ENCODE results near the gene SLC6A1. TPM values are rescaled to one million over a fixed set of nuclear protein-coding genes. Genes with fewer than 3 reads are reported as not detected.

Gene SLC6A1
- total and polyA plus RNA-seq, 3 donors from 2014 or later: 13.9 to 14.7 (median 14.4) TPM

DNA sequence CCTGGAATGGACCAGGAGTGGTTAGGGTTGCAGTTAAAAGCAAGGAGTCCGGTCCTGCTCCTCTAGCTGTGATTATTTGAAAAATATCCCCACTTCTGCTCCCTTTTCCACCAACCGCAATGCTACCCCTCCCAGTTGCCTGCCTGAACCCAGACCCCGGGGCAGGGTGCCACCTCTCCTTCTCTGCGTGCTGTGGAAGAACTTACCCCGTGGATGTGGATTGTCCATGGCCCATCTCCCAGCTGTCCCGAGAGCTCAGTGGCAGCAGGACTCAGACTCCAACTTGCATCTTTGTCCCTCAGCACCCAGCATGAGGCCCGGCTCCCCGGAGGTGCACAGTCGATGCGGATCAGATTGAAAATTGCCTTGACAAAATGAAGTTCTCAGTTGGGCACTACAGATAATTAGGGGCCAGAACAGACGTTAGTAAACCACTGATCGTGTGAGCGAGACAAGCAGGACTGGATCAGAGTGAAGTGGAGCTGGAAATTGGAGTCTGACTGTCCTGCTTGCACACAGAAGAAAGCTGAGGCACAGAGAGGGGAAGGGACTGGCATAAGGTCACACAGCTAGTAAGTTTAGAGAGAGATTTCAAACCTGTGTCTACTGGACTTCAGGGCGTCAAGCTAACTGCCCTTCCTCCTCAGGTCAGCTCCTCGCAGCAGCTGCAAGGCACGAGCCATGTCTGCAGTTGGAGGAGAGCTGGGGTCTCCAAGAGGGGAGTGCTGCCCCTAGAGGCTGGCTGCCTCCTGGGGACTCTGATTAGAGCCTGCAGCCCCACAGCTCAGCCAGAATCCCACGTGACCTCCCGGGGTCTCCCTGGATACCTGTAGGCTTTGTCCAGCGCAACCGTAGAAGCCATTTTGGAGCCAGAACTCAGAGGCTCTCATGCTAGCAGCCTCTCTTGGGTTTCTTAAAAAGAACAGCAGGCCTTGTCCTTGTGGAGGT, 14.7 kb downstream of the SLC6A1 start:
- intact Hi-C loops (cut with DNase I; ENCODE audit: low total_unique reads): no loop called here
- Histone ChIP-seq H3K9me3 (no peaks in the 10 kb centered on the region), H3K27ac (no peak overlapping the region), H3K4me1 (no peaks in the 10 kb centered on the region), H3K36me3 (ENCODE audit: low read depth, missing control alignments) (no peaks in the 10 kb centered on the region), H3K27me3 (no peaks in the 10 kb centered on the region), H3K4me3 (no peak overlapping the region)
- TF ChIP-seq POLR2A (IDR thresholded peaks at IDR 0.05) (no peak), CTCF (IDR thresholded peaks at IDR 0.05) (no peak)
- WGBS, 2 donors: 81 to 85% methylated on average over 16 to 20 of the region's 20 CpGs
- no peak for DNase-seq

GRCh38 chr3:11009898-11010297, 17.4 kb downstream of the SLC6A1 start:
- intact Hi-C loops (cut with DNase I; ENCODE audit: low total_unique reads): no loop called here
- DNase-seq: no peak
- TF ChIP-seq POLR2A (IDR thresholded peaks at IDR 0.05): no peak
- TF ChIP-seq CTCF (IDR thresholded peaks at IDR 0.05): no peak
- H3K36me3 ChIP-seq (ENCODE audit: low read depth, missing control alignments): no peaks in the 10 kb centered on the region
- H3K27ac ChIP-seq: no peak overlapping the region
- no peak overlapping the region for H3K4me3 ChIP-seq
- no peaks in the 10 kb centered on the region for H3K4me1 ChIP-seq
- no peaks in the 10 kb centered on the region for H3K9me3 ChIP-seq
- WGBS, 2 donors: 86 to 93% methylated on average over 4 of the region's 4 CpGs
- H3K27me3 ChIP-seq: no peaks in the 10 kb centered on the region

DNA sequence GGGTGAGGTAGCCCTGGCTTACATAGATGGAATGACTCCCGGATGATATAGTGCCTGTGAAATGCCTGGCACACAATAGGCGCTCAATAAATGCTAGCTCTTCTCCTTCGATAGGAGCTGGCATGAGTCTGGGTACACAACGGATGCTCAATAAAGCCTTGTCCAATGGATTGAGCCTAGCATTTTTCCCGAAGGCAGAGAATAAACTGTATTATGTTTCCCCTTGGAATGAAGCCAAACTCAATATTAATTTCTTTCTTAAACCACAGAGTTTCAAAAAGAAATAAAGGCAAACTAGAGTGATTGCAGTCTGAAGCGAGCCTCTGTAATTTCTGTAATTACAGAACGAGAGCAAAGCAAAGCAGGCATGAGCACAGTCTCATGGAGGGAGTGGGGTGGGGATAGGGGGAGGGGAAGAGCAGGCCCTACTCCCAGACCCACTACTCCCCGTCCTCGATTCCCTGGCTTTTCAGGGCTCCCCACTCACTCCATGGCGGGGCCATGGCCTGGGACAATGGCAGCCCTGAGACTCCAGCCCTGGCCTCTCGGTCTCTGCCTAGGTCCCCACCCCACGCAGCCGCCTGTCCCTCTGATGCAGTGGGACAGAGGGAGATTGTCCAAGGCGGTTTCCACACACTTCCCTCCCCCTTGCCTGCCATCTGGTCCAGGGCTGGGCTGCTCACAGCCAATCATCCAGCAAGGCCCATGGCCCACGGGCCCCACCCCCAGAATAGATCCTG, 18.0 kb downstream of the SLC6A1 start:
- TF ChIP-seq CTCF (IDR thresholded peaks at IDR 0.05) (no peak), POLR2A (IDR thresholded peaks at IDR 0.05) (no peak)
- Histone ChIP-seq H3K27ac (no peak overlapping the region), H3K36me3 (ENCODE audit: low read depth, missing control alignments) (no peaks in the 10 kb centered on the region), H3K27me3 (no peaks in the 10 kb centered on the region), H3K4me3 (no peak overlapping the region), H3K9me3 (no peaks in the 10 kb centered on the region), H3K4me1 (no peaks in the 10 kb centered on the region)
- intact Hi-C loops (cut with DNase I; ENCODE audit: low total_unique reads): no loop called here
- 83 to 87% methylated on average over 14 to 15 of the region's 15 CpGs for WGBS, 2 donors
- DNase-seq: no peak

DNA sequence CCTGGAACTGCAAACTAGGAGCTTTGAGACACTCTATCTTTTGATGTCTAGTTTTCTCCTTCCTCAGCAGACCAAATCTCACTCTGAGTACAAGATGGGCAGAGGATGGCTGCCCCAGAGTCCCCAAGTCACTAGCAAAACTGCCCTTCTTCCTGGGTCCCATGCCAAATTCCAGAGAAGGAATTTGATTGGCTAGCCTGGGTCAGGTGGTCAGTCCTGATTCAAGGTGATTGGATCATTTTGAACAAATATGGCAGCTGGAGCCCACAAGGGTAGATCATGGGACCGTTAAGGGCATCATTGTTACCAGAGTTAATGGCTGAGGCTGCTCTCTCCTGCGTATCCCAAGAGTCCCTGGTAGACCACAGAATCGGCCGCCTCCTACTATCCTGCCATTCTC, 21.7 kb downstream of the SLC6A1 start:
- TF ChIP-seq POLR2A (IDR thresholded peaks at IDR 0.05) (no peak), CTCF (IDR thresholded peaks at IDR 0.05) (no peak)
- no peak overlapping the region for H3K27ac ChIP-seq
- no peaks in the 10 kb centered on the region for H3K9me3 ChIP-seq
- 57 to 64% methylated on average over 3 to 4 of the region's 4 CpGs for WGBS, 2 donors
- H3K4me3 ChIP-seq: peak overlapping the region in 1 of 2 donors; percentile 17
- no peaks in the 10 kb centered on the region for H3K36me3 ChIP-seq (ENCODE audit: low read depth, missing control alignments)
- DNase-seq: peak; percentile 32
- no peaks in the 10 kb centered on the region for H3K4me1 ChIP-seq
- intact Hi-C loops (cut with DNase I; ENCODE audit: low total_unique reads): no loop called here
- no peaks in the 10 kb centered on the region for H3K27me3 ChIP-seq
